ENCODE data around the gene PLXNA1.

Gene PLXNA1

DNA sequence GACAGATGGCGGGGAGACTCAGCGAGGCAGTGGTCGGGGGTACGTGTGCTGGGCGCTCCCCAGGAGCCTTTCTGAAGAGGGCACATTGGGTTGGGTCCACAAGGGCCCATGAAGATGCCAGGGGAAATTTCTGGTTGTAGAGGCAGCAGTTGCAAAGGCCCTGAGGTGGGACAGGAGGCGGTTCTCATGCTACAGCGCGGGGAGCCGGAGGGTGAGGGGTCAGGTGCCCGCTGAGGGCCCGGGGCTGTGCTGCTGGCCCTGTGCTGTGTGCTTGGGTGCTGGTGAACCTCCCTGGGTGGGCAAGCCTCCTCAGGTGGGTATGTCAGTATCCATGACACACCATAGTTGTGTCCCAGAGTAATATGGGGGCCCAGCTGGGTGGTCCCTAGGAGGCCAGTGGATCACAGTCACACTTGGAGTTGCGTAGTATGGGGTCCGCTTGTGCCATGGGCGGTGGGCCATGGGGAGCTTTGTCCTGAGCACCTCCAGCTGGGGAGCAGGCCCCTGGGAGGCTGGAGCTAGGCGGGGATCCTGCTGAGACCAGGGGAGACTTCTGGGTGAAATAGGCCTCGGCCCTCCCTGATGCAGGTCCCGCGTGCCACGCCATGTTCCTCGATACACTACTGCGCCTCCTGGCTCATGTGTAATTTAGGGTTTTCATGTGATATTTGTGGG lies 44.3 kb downstream of the PLXNA1 start:
- no peaks in the 10 kb centered on the region for H3F3A ChIP-seq (ENCODE audit: insufficient read depth, low read length)
- H2AFZ ChIP-seq (ENCODE audit: low read length): no peak overlapping the region
- TF ChIP-seq EZH2 (optimal IDR thresholded peaks at IDR 0.05; ENCODE audit: low read depth, low read length) (no peak), EZH2phosphoT487 (IDR thresholded peaks at IDR 0.05; ENCODE audit: low read length) (no peak)
- TF ChIP-seq, protein P1, sequence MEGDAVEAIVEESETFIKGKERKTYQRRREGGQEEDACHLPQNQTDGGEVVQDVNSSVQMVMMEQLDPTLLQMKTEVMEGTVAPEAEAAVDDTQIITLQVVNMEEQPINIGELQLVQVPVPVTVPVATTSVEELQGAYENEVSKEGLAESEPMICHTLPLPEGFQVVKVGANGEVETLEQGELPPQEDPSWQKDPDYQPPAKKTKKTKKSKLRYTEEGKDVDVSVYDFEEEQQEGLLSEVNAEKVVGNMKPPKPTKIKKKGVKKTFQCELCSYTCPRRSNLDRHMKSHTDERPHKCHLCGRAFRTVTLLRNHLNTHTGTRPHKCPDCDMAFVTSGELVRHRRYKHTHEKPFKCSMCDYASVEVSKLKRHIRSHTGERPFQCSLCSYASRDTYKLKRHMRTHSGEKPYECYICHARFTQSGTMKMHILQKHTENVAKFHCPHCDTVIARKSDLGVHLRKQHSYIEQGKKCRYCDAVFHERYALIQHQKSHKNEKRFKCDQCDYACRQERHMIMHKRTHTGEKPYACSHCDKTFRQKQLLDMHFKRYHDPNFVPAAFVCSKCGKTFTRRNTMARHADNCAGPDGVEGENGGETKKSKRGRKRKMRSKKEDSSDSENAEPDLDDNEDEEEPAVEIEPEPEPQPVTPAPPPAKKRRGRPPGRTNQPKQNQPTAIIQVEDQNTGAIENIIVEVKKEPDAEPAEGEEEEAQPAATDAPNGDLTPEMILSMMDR (IDR thresholded peaks at IDR 0.05; ENCODE audit: low read length): no peak
- no peak overlapping the region for H3K27ac ChIP-seq (ENCODE audit: low read length)
- no peaks in the 10 kb centered on the region for H3K9me2 ChIP-seq (replicated peaks; ENCODE audit: insufficient read depth, low read length)
- H3K79me2 ChIP-seq (ENCODE audit: low read length): no peaks in the 10 kb centered on the region
- H3K27me3 ChIP-seq (replicated peaks; ENCODE audit: insufficient read depth, low read length): no peaks in the 10 kb centered on the region
- H4K20me1 ChIP-seq (ENCODE audit: insufficient read depth, low read length): no peaks in the 10 kb centered on the region
- no peak overlapping the region for H3K4me3 ChIP-seq (ENCODE audit: low read length)
- no peaks in the 10 kb centered on the region for H3K4me1 ChIP-seq (ENCODE audit: low read length)
- H3K9ac ChIP-seq (ENCODE audit: low read length): no peak overlapping the region
- H3K4me2 ChIP-seq (ENCODE audit: low read depth, low read length): no peak overlapping the region
- no peak for DNase-seq
- no peaks in the 10 kb centered on the region for H3K9me3 ChIP-seq (replicated peaks; ENCODE audit: insufficient read depth, low read length)
- no peaks in the 10 kb centered on the region for H3K36me3 ChIP-seq (replicated peaks; ENCODE audit: insufficient read depth, low read length)

DNA sequence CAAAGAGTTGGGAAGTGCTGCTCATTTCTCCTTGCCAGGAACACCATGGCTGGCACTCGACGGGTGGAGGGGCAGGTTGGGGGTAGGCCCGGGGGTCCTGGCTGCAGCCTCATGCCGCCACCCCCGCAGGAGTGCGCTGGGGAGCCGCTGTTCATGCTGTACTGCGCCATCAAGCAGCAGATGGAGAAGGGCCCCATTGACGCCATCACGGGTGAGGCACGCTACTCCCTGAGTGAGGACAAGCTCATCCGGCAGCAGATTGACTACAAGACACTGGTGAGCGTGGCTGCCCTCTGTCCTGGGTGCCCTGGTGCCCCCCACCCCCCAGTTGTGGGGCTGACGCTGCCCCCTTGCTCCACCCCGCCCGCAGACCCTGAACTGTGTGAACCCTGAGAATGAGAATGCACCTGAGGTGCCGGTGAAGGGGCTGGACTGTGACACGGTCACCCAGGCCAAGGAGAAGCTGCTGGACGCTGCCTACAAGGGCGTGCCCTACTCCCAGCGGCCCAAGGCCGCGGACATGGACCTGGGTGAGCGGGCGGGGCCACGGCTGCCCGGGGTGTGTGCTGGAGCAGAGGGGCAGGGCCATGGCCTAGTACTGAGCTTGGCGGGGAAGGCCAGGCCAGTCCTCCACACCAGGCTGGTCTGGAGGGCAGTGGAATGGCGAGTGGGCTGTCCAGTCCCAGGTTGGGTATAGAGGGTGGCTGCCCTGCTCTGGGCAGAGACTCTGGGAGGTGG lies 45.1 kb downstream of the PLXNA1 start:
- H3K4me1 ChIP-seq (ENCODE audit: low read length): no peaks in the 10 kb centered on the region
- H3K79me2 ChIP-seq (ENCODE audit: low read length): no peaks in the 10 kb centered on the region
- no peak overlapping the region for H2AFZ ChIP-seq (ENCODE audit: low read length)
- H4K20me1 ChIP-seq (ENCODE audit: insufficient read depth, low read length): no peaks in the 10 kb centered on the region
- H3K9me3 ChIP-seq (replicated peaks; ENCODE audit: insufficient read depth, low read length): no peaks in the 10 kb centered on the region
- H3K27ac ChIP-seq (ENCODE audit: low read length): no peak overlapping the region
- no peak overlapping the region for H3K4me2 ChIP-seq (ENCODE audit: low read depth, low read length)
- DNase-seq: no peak
- no peak overlapping the region for H3K4me3 ChIP-seq (ENCODE audit: low read length)
- H3K9me2 ChIP-seq (replicated peaks; ENCODE audit: insufficient read depth, low read length): no peaks in the 10 kb centered on the region
- H3K9ac ChIP-seq (ENCODE audit: low read length): no peak overlapping the region
- no peaks in the 10 kb centered on the region for H3K36me3 ChIP-seq (replicated peaks; ENCODE audit: insufficient read depth, low read length)
- TF ChIP-seq, protein P1 (IDR thresholded peaks at IDR 0.05; ENCODE audit: low read length): no peak
- TF ChIP-seq EZH2phosphoT487 (IDR thresholded peaks at IDR 0.05; ENCODE audit: low read length) (no peak), EZH2 (optimal IDR thresholded peaks at IDR 0.05; ENCODE audit: low read depth, low read length) (no peak)
- no peaks in the 10 kb centered on the region for H3K27me3 ChIP-seq (replicated peaks; ENCODE audit: insufficient read depth, low read length)
- H3F3A ChIP-seq (ENCODE audit: insufficient read depth, low read length): no peaks in the 10 kb centered on the region

DNA sequence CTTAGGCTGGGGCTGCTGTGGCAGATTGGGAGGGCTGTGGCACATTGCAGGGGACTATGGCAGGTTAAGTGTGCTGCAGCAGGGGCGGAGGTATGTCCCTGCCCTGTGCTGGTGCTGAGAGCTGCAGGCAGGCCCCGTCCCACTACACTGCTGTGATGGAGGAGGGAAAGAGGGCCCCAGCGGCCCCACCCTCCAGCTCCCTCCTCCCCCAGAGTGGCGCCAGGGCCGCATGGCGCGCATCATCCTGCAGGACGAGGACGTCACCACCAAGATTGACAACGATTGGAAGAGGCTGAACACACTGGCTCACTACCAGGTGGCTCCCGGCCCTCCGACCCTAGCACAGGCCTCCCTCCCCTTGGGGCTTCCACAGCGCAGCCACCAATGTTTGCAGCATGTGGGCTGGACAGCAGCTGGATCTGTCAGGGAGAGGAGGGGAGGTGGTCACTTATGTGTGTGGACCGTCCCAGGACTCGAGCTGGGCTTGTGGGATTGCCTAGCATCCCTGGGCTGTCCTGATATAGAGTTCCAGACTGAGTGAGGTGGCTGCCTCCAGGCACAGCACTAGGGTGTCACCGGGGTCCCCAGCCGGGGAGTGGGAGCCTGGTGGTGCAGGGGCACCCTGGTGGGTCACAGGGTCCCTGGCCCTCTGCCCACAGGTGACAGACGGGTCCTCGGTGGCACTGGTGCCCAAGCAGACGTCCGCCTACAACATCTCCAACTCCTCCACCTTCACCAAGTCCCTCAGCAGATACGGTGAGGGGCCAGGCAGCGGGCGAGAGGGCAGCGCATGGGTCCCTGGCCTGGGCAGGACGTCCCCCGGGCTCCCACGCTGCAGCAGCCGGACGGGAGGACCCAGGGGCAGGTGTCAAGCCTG lies 46.1 kb downstream of the PLXNA1 start:
- Histone ChIP-seq H3K9ac (ENCODE audit: low read length) (no peak overlapping the region), H3K79me2 (ENCODE audit: low read length) (no peaks in the 10 kb centered on the region), H3K4me2 (ENCODE audit: low read depth, low read length) (no peak overlapping the region), H4K20me1 (ENCODE audit: insufficient read depth, low read length) (no peaks in the 10 kb centered on the region), H3K4me3 (ENCODE audit: low read length) (no peak overlapping the region), H3F3A (ENCODE audit: insufficient read depth, low read length) (no peaks in the 10 kb centered on the region), H3K36me3 (replicated peaks; ENCODE audit: insufficient read depth, low read length) (no peaks in the 10 kb centered on the region), H3K9me2 (replicated peaks; ENCODE audit: insufficient read depth, low read length) (no peaks in the 10 kb centered on the region), H3K4me1 (ENCODE audit: low read length) (no peaks in the 10 kb centered on the region), H2AFZ (ENCODE audit: low read length) (no peak overlapping the region), H3K27me3 (replicated peaks; ENCODE audit: insufficient read depth, low read length) (no peaks in the 10 kb centered on the region), H3K27ac (ENCODE audit: low read length) (no peak overlapping the region), H3K9me3 (replicated peaks; ENCODE audit: insufficient read depth, low read length) (no peaks in the 10 kb centered on the region)
- DNase-seq: no peak
- no peak for TF ChIP-seq EZH2phosphoT487 (IDR thresholded peaks at IDR 0.05; ENCODE audit: low read length)
- TF ChIP-seq, protein P1 (IDR thresholded peaks at IDR 0.05; ENCODE audit: low read length): no peak
- TF ChIP-seq EZH2 (optimal IDR thresholded peaks at IDR 0.05; ENCODE audit: low read depth, low read length): no peak

Data from MM.1S (cell line).